GM13976 (cell line): ENCODE data around the gene NT5DC4.

ENCODE experiments used
- DNase-seq: peaks from one replicate; pipeline ENCODE4 v3.0.0; 2012; ENCODE audit warnings: low spot score
- in situ Hi-C: fragments of 300-500 bp; cut with MboI; formaldehyde crosslinking; loops from one replicate; pipeline ENCODE4 v1.12.0; 2022; ENCODE audit warnings: low sequenced_read_pairs, mixed read lengths, inconsistent platforms; ENCODE audit not compliant: unreplicated experiment
- TF ChIP-seq, protein P1 (sequence below): IDR thresholded peaks from 2 replicates; pipeline ENCODE4 v1.5.1; 2012; ENCODE audit warnings: borderline replicate concordance, mild to moderate bottlenecking; ENCODE audit not compliant: insufficient read depth; ENCODE audit errors: extremely low read depth, missing control alignments, control extremely low read depth

NT5DC4 gene

DNA sequence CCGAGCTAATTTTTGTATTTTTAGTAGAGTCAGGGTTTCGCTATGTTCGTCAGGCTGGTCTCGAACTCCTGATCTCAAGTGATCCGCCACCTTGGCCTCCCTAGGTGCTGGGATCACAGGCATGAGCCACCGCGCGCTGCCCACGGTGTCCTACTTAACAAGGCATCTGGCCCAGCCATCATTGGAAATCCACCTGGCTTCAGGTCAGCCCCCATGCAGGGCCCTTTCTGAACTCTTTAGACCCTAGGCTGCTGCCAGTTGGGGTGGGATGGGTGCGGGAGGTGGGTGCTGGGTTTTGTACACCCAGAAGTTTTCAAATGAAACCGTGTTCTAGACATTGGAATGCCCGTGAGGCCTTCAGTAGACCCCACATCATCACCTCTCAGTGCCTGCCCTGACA lies 26.6 kb upstream of the NT5DC4 start:
- DNase-seq: no peak
- in situ Hi-C loops: no loop called here
- TF ChIP-seq, protein P1, sequence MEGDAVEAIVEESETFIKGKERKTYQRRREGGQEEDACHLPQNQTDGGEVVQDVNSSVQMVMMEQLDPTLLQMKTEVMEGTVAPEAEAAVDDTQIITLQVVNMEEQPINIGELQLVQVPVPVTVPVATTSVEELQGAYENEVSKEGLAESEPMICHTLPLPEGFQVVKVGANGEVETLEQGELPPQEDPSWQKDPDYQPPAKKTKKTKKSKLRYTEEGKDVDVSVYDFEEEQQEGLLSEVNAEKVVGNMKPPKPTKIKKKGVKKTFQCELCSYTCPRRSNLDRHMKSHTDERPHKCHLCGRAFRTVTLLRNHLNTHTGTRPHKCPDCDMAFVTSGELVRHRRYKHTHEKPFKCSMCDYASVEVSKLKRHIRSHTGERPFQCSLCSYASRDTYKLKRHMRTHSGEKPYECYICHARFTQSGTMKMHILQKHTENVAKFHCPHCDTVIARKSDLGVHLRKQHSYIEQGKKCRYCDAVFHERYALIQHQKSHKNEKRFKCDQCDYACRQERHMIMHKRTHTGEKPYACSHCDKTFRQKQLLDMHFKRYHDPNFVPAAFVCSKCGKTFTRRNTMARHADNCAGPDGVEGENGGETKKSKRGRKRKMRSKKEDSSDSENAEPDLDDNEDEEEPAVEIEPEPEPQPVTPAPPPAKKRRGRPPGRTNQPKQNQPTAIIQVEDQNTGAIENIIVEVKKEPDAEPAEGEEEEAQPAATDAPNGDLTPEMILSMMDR: no peak

DNA sequence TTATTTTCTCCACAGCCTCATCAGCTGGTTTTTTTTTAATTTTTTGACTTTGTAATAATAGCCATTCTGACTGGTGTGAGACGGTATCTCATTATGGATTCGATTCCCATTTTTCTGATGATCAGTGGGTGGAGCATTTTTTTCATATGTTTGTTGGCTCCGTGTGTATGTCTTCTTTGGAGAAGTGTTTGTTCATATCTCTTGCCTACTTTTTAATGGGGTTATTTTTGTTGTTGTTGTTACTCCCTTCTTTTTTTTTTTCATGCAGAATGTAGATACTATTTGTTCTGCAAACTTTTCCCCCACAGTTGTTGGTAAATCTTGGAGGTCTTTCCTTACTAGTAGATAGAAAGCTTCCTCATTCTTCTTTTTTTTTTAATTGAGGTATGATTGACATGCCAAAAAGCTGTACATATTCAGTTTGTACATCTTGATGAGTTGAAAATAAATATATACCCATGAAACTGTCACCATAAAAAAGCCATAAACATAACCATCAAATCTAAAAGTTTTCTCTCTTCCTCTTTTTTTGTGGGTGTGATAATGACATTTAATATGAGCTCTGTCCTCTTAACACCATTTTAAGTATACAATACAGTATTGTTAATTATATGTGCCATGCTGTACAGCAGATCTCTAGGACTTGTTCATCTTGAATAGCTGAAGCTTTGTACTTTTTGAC lies 21.8 kb upstream of the NT5DC4 start:
- in situ Hi-C loops: no loop called here
- TF ChIP-seq, protein P1: no peak
- no peak for DNase-seq

DNA sequence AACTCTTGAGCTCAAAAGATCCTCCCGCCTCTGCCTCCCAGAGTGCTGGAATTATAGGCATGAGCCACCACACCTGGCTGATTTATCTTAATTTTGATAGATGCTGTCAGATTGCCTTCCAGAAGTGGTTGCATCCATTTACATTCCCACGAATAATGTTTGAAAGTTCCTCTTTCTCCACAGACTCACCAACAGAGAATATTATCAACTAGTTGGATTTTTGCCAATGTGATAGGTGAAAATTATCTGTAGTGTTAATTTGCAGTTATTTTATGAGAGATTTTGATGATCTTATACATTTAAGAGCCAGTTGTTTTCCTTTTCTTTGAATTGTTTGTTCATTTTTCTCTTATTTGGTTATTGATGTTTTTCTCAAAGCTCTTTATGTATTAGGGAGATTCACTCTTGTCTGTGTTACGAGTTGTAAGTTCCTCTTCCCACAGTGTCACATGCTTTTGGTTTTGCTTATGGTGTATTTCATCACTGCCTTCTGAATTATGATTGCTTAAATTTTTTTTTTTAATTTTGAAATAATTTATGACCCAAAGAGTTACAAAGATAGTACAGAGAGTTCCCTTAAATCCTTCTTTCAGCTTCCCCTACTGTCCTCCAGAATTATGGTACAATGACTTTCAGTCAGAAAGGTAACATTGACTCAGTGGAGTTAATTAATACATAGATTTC lies 20.7 kb upstream of the NT5DC4 start:
- TF ChIP-seq, protein P1: no peak
- in situ Hi-C loops: loop anchor here (25.0 kb wide), 1 partner anchor 638 kb away; the partner anchor contains the start of gene TMEM87B
- no peak for DNase-seq

DNA sequence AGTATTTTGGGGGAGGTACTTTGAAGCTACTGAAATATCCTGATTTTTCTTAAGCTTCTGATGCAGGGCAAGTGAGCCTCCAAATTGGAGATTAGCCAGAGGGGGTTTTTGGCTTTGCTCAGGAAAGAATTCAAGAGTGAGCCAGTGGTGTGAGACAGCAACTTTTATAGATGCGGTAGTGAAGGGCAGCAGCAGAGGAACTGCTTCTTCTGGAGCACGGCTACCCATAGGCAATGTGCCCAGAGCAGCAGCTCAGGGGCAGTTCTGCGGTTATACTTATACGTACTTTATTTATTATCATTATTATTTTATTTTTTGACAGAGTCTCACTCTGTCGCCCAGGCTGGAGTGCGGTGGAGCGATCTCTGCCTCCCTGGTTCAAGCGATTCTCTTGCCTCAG lies 19.8 kb upstream of the NT5DC4 start:
- in situ Hi-C loops: loop anchor here (25.0 kb wide), 1 partner anchor 639 kb away; the partner anchor contains the start of gene TMEM87B
- TF ChIP-seq, protein P1: no peak
- no peak for DNase-seq

DNA sequence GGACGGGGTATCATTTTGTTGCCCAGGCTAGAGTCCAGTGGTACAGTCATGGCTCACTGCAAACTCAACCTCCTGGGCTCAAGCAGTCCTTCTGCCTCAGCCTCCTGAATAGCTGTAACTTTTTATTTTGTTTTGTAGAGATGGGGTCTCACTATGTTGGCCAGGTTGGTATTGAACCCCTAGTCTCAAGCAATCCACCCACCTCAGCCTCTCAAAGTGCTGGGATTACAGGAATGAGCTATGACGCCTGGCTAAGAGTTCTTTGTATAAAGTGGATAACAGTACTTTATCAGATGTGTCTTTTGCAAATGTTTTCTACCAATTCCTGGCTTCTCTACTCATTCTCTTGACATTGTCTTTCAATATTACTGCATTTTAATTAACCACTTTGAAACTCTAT lies 17.1 kb upstream of the NT5DC4 start:
- TF ChIP-seq, protein P1: no peak
- in situ Hi-C loops: loop anchor here (25.0 kb wide), 1 partner anchor 641 kb away; the partner anchor contains the start of gene TMEM87B
- no peak for DNase-seq

DNA sequence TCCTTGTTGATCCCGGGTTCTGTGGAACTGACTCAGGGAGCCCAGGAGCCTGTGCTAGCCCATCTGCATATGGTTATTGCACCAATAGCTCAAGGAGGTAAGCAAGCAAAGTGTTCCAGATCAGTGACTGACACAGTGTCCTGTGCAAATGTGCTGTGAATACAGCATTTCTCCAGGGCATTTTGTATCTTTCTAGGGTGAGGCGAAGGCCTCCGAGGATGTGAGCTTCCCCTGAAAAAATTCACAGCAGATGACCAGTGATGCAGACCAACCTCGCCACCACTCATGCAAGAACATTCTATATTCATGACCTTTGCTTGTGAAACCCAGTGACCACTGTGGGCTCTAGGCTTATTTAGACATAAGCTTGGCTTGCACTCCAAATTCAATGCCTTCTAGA lies 15.2 kb upstream of the NT5DC4 start:
- TF ChIP-seq, protein P1: no peak
- no peak for DNase-seq
- in situ Hi-C loops: loop anchor here (25.0 kb wide), 1 partner anchor 643 kb away; the partner anchor contains the start of gene TMEM87B
